Measurements from ENCODE around the gene MRM3. TPM values are rescaled to one million over a fixed set of nuclear protein-coding genes. Genes with fewer than 3 reads are reported as not detected.
"Not testable (repeated sequence)": the region's sequence is repeated elsewhere in the genome, so short reads cannot be mapped to it uniquely, and the experiment has no call there.

Gene MRM3
- total RNA-seq, 4 donors from 2014 or later = 3.2 to 20.8 (median 11.6) TPM

GRCh38 chr17:830381-830780 lies 48.2 kb downstream of the MRM3 start:
- intact Hi-C loops (cut with DNase I; ENCODE audit: low total_unique reads) = no loop called here

GRCh38 chr17:830950-831349 lies 48.8 kb downstream of the MRM3 start:
- no peak for DNase-seq
- no peak overlapping the region for H3K27ac ChIP-seq
- no peaks in the 10 kb centered on the region for H3K27me3 ChIP-seq
- no peaks in the 10 kb centered on the region for H3K9me3 ChIP-seq
- intact Hi-C loops (cut with DNase I; ENCODE audit: low total_unique reads) = no loop called here
- no peaks in the 10 kb centered on the region for H3K36me3 ChIP-seq
- TF ChIP-seq POLR2A (IDR thresholded peaks at IDR 0.05) (no peak), CTCF (IDR thresholded peaks at IDR 0.05) (no peak)
- no peak overlapping the region for H3K4me3 ChIP-seq
- H3K4me1 ChIP-seq = no peaks in the 10 kb centered on the region

More at GRCh38 chr17:830381-830780, 48.2 kb downstream of the MRM3 start:
- Histone ChIP-seq H3K4me3 (no peak overlapping the region), H3K27ac (no peak overlapping the region), H3K4me1 (no peaks in the 10 kb centered on the region), H3K27me3 (no peaks in the 10 kb centered on the region), H3K9me3 (no peaks in the 10 kb centered on the region), H3K36me3 (no peaks in the 10 kb centered on the region)
- TF ChIP-seq POLR2A (IDR thresholded peaks at IDR 0.05) = no peak
- TF ChIP-seq CTCF (IDR thresholded peaks at IDR 0.05) = no peak
- DNase-seq = no peak

GRCh38 chr17:834136-834535 lies 52.0 kb downstream of the MRM3 start:
- Histone ChIP-seq H3K9me3 (no peaks in the 10 kb centered on the region), H3K36me3 (no peaks in the 10 kb centered on the region), H3K27me3 (no peaks in the 10 kb centered on the region), H3K4me3 (no peak overlapping the region), H3K4me1 (no peaks in the 10 kb centered on the region), H3K27ac (no peak overlapping the region)
- intact Hi-C loops (cut with DNase I; ENCODE audit: low total_unique reads) = no loop called here
- TF ChIP-seq CTCF (IDR thresholded peaks at IDR 0.05) = no peak
- no peak for TF ChIP-seq POLR2A (IDR thresholded peaks at IDR 0.05)
- DNase-seq = no peak

- H3K4me3 ChIP-seq = no peak overlapping the region
- peak overlapping the region; percentile 27 to 32 for H3K27ac ChIP-seq
- no peaks in the 10 kb centered on the region for H3K9me3 ChIP-seq
- no peaks in the 10 kb centered on the region for H3K4me1 ChIP-seq
- no peaks in the 10 kb centered on the region for H3K36me3 ChIP-seq
- intact Hi-C loops (cut with DNase I; ENCODE audit: low total_unique reads) = no loop called here
- H3K27me3 ChIP-seq = no peaks in the 10 kb centered on the region
- no peak for TF ChIP-seq CTCF (IDR thresholded peaks at IDR 0.05)
- no peak for TF ChIP-seq POLR2A (IDR thresholded peaks at IDR 0.05)
- DNase-seq = peak in 1 of 2 donors; percentile 54
These were observed 53.1 kb downstream of the MRM3 start for GRCh38 chr17:835263-835662.

GRCh38 chr17:835721-836120 lies 53.6 kb downstream of the MRM3 start:
- DNase-seq; H3K4me3 ChIP-seq; H3K27me3 ChIP-seq; H3K36me3 ChIP-seq; H3K4me1 ChIP-seq; H3K9me3 ChIP-seq; intact Hi-C loops (cut with DNase I; ENCODE audit: low total_unique reads): not testable (repeated sequence)
- H3K27ac ChIP-seq = peak overlapping the region; percentile 45 to 54

GRCh38 chr17:836151-836550 lies 54.0 kb downstream of the MRM3 start:
- H3K27ac ChIP-seq = peak overlapping the region; percentile 45 to 54
- intact Hi-C loops (cut with DNase I; ENCODE audit: low total_unique reads) = no loop called here
- H3K9me3 ChIP-seq = no peaks in the 10 kb centered on the region
- H3K27me3 ChIP-seq = no peaks in the 10 kb centered on the region
- peak in 1 of 2 donors; percentile 34 for DNase-seq
- H3K36me3 ChIP-seq = no peaks in the 10 kb centered on the region
- TF ChIP-seq CTCF (IDR thresholded peaks at IDR 0.05) (no peak), POLR2A (IDR thresholded peaks at IDR 0.05) (no peak)
- H3K4me3 ChIP-seq = no peak overlapping the region
- H3K4me1 ChIP-seq = no peaks in the 10 kb centered on the region
